Measurements from ENCODE around the gene EPB41L5.
"Not testable (repeated sequence)": the region's sequence is repeated elsewhere in the genome, so short reads cannot be mapped to it uniquely, and the experiment has no call there.

The EPB41L5 gene

DNA sequence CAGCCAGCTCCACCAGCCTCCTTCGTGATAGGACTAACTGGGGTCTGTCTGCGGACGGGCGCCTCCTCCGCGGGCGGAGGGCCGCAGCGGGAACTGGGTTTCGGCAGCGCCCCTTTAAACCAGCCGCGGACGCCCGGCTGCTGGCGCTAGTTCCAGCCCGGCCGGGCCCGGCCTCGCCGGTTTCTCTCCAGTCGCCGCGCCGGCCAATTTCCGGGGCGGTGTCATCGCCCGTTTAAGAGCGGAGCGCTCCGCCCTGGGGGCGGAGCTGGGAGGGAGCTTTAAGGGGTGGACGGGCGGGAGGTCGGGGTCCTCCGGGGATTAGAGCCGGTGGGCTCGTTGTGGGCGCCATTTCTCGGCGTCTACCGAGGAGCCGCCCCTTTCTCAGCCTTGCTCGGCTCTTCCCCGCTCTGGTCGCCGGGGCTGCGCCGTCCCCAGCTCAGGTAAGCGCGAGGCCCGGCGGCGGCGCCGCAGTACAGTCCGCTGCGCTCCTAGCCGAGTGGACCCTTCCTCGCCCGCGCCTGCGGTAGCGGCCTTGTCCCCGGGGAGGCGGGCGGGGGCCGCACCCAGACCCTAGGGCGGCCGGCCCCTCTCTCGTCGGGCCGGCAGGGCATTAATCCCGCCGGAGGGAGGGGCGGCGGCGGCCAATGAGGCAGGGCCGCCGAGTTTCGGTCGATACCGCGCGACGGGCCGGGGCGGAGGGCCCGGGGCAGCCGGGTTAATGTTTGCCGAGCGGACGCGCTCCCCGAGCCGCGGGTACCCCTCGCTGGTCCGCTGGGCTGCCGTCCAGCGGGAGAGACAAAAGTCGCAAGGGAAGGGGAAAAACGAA is at the start of gene EPB41L5:
EPB41L5 (plus strand) TSS at position 307 of the 826 bp plus-strand sequence. CDS start 6,008 bp downstream, outside the sequence.
- DNase-seq (ENCODE audit: low read depth): peak; percentile 93

DNA sequence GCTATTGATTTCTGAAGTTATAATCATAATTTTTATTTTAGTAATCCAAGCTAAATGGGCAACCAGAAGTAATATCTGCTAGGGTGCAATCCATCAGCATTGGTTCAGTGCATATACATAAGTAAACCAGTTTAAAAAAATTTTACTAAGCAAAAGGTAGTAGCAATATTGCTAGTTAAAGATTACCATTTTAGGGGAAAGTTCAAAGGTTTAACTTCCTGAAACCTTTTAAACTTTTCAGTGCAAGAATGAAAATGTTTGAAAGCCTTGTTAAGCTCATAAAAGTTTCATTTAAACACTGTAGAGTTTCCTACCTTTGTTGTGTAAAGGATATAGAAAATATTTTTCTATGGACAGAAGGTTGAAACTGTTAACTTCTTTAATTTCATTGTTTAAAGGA is 31.0 kb upstream of the EPB41L5 start:
- DNase-seq (ENCODE audit: low read depth): no peak

DNA sequence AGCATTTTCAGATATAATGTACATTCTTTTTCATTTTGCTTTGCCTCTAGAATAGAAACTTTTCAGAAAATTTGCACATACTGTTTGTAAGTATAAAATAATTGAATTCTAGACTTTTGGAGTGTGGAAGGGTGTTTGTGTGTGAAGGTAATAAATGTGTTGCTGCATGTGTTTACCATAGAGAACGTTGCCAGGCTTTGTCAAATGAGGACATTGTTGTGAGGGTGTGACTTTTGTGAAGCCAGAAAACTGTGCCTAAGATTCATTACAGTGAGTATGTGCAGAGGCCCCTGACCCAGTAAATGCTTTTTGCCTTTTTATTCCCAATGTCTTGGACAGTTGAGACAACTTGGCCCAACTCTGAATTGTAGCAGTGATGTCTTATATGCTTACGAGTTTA is 30.4 kb upstream of the EPB41L5 start:
- DNase-seq (ENCODE audit: low read depth): no peak

DNA sequence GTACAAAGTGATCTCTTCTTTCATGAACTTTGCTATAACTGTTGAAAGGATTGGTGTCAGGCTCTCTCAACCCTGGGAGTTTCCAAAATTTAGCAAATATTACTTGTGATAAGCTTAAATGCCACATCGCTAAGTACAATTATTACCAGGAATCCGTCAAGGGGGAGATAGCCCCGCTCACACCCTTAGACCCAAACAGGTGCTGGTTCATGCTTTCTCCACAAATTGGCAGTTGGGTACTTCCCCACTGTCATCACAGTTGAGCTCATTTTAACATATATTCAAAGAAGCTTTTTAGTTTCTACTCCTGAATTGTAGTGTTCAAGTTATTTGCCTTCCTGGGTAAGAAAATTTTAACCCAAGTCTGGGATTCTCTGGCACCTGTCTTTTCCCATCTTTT is 29.8 kb upstream of the EPB41L5 start:
- no peak for DNase-seq (ENCODE audit: low read depth)

DNA sequence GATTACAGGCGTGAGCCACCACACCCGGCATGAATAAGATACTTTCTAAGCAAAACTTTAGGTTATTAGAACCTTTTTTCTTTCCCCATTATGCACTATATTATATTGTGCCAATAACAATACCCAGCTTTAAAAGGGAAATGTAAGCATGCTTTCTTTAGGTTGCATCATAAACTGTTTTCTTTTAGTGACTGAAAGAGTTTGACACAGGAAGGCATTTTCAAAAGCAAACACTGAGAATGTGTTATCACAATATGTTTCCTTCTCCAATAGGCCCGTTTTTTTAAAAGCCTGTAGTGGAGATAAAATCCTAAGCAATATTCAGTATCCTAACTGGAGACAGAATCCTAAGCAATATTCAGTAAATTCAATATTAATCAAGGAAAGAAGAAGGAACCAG is 16.7 kb upstream of the EPB41L5 start:
- DNase-seq (ENCODE audit: low read depth): peak; percentile 3

DNA sequence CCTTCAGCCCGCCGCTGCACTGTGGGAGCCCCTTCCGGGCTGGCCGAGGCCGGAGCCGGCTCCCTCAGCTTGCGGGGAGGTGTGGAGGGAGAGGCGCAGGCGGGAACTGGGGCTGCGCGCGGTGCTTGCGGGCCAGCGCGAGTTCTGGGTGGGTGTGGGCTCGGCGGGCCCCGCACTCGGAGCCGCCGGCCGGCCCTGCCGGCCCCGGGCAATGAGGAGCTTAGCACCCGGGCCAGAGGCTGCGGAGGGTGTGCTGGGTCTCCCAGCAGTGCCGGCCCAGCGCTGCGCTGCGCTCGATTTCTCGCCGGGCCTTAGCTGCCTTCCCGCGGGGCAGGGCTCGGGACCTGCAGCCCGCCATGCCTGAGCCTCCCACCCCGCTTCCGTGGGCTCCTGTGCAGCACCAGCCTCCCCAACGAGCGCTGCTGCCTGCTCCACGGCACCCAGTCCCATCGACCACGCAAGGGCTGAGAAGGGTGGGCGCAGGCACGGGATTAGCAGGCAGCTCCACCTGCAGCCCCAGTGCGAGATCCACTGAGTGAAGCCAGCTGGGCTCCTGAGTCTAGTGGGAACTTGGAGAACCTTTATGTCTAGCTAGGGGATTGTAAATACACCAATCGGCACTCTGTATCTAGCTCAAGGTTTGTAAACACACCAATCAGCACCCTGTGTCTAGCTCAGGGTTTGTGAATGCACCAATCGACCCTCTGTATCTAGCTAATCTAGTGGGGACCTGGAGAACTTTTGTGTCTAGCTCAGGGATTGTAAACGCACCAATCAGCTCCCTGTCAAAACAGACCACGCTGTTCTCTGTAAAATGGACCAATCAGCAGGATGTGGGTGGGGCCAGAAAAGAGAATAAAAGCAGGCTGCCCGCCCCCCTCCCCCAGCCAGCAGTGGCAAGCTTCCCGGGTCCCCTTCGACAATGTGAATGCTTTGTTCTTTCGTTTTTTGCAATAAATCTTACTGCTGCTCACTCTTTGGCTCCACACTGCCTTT is 15.7 kb upstream of the EPB41L5 start:
- not testable (repeated sequence) for DNase-seq (ENCODE audit: low read depth)

DNA sequence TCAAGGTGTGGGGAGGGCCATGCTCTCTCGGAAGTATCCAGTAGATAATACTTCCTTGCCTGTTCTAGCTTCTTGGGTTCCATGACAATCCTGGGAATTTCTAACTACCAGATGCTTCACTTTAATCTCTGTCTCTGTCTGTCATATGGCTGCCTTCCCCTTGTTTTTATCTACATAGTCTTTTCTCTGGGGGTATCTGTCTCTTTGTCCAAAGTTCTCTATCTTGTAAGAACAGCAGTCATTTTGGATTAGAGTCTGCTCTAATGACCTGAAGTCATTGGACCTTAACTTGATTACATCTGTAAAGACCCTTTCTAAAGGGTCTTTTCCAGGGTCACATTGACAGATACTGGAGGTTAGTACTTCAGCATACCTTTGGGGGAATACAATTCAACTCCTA is 11.4 kb upstream of the EPB41L5 start:
- no peak for DNase-seq (ENCODE audit: low read depth)

DNA sequence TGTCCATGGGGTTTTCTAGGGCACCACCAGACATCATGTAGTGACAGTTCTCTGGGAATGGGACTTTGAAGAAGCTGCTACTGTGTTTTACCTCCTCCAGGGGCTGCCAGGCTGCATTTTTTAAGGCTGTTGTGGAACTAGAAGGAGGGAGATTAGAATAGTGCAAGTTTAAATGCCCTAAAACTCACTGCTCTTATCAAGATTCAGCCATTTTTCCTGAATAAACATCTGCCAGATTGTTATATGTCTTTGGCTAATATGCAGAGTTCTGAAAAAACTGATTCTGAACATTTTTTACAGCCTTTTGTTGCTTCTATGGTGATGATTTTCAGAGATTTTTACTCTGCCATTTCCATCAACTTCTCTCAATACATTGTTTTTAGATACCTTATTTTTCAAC is 8.6 kb upstream of the EPB41L5 start:
- no peak for DNase-seq (ENCODE audit: low read depth)

DNA sequence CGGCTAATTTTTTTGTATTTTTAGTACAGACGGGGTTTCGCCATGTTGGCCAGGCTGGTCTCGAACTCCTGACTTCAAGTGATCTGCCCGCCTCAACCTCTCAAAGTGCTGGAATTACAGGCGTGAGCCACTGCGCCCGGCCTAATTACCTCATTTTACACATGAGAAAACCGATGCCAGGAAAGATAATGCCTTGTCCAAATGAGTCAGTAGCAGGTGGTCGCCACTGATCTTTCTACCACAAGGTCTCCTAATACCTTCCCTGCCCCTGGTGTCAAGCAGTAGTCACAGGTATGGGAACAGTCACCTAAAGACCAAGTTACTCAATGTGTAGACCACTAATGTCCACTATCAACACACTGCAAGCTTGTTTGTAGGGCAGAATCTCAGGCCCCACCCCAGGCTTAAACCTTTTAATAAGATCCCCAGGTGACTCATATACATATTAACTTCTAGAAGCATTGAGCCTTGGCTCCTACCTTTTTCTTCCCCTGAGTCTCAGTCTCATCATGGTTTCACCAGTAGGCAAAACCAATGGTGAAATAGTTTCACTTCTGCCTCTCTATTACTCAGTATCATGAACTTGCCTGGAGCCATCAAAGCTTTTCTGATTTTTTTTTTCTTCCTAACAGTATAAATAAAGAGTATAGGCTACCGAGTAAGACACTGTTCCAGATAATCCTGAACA is 6.9 kb upstream of the EPB41L5 start:
- no peak for DNase-seq (ENCODE audit: low read depth)

DNA sequence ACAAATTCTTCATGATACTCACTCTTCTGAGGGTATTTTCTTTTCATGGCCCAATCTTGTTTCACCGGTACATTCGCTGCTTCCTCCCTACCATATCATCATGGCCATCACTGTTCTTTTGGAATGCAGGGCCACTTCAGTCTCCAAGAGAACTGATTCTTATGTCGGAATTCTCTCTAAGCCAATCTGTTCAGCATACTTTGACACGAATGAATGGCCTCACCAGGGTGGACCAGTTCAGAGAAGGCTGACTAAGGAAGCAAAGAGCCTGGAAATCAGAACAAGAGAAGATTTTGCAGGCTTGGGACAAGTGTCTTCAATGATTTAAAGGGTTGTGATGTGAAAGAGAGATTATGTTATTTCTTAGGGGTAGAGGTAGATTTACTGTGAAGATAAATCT is 5.0 kb upstream of the EPB41L5 start:
- DNase-seq (ENCODE audit: low read depth): no peak

DNA sequence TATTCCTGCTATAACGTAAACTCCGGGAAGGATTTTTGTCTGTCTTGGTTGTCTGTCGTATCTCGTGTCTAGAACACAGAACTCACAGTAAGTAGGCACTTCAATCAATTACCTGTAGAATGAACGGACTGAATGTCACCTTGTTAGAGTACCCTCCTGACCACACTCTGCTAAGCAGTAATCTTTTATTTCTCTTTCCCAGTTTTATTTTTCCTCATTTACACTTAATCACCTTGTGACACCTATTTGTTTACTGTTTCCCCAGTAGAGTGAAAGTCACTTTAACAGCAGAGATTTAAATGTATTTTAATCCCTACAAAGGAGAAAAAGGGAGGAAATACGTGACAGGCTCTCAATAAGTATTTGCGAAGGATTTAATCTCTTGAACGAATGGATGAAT is 514 bp upstream of the EPB41L5 start:
- DNase-seq (ENCODE audit: low read depth): no peak

DNA sequence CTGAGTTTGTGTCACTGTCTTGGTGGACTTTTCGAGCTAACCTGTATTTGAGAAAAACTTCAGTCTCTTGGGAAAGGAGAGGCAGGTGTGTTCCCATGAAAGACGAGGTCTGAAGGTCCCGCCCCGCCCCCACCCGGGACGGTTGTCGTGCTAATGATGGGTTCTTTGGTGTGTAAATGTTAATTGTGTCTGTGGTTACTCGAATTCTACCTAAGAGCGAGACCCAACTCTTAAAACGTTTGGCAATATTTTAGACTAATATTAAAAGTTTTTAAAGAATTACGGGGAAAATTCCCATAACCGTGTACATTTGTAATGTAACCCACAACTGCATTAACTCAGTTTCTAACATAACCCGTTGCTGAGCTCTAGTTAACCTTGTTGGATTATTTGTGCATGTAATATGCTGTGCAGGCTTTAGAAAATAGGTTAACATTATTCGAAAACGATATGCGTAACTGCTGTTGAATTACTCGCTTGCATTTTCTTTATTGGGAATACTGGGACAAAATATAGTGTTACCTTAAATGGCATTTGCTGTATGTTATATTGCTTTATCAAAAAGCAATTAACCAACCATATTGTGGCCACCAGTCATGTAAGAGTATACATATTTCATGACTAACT is 833 bp downstream of the EPB41L5 start:
- DNase-seq (ENCODE audit: low read depth): no peak

DNA sequence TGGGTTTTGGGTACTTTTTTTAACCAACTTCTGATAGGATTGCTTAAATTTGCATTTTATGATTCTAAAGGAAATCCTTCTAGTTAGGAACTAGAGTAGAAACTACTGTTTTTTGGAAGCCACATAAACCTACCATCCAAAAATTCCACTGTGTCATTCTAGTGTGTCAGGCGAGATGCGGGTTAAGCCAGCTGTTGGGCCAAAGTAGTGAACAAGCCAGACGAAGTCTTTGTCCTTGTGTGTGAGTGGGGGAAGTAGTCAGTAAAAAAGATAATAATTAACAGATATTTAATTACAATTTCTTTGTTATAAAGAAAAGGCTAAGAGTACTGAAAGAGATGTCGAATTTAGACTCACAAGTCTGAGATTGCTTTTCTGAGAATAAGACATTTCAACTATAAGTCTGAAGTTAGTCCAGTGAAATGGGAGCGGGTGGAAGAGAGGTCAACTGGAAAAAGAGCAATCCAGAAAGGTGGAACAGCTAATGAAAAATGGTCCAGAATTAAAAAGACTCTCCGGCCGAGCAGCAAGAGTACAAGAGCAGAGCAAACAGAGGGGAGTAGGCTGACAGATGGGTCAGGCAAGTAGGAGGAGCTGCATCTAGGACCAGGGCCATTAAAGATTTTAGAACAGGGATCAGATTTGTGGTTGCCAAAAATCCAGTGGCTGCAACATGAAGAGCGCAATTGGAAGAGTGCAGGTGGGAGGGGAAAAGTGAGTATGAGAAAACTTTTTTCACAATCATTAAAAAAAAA is 1.5 kb downstream of the EPB41L5 start:
- DNase-seq (ENCODE audit: low read depth): peak; percentile 14

DNA sequence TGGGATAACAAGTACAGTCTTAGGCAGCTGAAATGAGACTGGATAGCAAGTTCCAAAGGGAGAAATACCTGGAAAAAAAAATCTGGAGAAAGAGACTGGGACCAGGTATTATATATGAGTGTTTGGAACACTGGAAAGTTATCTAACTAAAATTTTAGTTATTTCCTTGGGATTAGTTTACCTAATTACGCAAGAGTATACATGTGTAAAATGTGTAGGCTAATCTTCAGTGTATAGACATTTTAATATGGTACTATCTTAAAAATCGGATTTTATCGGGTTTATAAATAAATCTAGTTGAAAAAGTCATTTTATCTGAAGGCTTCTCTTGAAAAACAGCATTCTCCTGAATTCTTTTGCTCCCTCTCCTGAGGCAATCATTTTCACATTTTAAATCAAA is 3.9 kb downstream of the EPB41L5 start:
- DNase-seq (ENCODE audit: low read depth): no peak

DNA sequence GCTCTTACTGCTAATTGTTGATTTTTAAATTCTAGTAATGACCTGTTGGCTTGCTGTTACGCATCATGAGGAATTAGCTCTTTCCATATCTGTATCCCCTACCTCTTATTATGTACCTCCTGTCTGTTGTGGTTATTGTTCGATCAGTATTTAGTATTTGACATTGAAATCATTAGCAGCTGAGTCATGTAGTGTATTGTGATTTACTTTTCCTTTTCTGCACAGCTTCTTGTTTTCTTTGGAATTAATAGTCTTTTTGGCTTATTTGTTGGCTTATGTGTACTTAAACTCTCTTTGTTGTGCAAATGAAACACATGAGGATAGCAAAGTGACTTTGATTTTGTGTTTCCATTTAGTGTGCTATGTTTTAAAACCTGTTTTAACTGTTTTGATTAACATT is 4.3 kb downstream of the EPB41L5 start:
- DNase-seq (ENCODE audit: low read depth): no peak

DNA sequence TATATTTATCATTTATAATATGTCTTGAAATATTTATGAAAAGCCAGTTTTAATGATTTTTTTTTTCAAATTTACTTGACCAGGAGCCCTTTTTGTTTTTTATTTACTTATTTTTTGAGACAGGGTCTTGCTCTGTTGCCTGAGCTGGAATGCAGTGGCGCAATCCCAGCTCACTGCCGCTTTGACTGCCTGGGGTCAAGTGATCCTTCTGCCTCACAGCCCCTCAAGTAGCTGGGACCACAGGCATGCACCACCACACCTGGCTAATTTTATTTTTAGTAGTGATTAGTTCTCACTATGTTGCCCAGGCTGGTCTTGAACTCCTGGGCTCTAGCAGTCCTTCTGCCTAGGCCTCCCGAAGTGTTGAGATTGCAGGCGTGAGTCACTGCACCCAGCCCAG is 5.7 kb downstream of the EPB41L5 start:
- no peak for DNase-seq (ENCODE audit: low read depth)

DNA sequence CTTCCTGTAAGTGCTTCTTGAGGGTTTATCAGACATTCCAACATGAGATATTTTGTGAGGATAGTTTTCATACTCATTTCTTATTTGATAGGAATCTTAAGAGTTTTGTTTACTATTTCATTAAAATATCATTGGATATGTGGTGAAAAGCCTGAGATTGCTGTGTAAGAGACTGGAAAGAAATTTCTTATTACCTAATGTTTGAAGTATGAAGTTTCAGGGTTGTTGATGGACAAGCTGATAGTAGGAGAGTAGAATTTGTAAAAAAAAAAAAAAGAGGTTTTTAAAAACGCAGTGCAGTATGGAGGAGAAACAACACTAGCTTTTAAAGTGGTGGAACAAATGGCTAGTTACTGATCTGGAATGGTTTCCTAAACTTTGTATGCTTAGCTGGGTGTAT is 7.7 kb downstream of the EPB41L5 start:
- DNase-seq (ENCODE audit: low read depth): no peak

DNA sequence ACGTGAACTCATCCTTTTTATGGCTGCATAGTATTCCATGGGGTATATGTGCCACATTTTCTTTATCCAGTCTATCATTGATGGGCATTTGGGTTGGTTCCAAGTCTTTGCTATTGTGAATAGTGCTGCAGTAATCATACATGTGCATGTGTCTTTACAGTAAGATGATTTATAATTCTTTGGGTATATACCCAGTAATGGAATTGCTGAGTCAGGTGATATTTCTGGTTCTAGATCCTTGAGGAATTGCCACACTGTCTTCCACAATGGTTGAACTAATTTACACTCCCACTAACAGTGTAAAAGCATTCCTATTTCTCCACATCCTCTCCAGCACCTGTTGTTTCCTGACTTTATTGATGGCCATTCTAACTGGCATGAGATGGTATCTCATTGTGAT is 9.6 kb downstream of the EPB41L5 start:
- DNase-seq (ENCODE audit: low read depth): not testable (repeated sequence)

DNA sequence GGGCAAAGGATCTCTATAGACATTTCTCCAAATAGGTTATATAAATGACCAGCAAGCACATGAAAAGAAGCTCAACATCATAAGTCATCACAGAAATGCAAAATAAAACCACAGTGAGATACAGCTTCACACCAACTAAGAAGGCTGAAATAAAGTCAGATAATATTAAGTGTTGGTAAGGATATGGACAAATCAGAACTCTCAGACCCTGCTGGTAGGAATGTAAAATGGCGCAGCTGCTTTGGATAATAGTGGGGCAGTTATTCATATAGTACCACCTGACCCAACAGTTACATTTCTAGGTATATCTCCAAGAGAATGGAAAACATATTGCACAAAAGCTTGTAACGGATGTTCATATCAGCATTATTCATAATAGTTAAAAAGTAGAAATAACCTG is 14.0 kb downstream of the EPB41L5 start:
- no peak for DNase-seq (ENCODE audit: low read depth)

DNA sequence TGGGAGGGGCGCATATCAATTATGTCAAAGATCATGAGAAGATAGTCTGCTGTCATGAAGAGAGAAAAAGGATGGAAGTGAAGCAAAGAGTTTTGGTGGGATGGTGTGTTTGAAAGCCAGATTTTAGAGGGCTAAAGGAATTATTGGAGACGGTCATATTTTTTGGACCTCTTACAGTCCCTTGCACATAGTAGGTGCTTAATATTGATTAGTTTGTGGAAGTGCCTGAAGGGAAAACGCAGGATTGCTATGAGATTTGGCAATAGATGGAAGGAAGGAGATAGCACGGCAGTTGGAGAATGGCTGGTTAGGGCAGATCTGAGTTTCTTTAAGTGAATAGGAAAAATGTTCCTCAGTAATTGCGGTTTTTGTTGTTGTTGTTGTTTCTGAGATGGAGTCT is 15.9 kb downstream of the EPB41L5 start:
- DNase-seq (ENCODE audit: low read depth): no peak

Measured in fibroblast of gingiva (primary cell).